Esophagus muscularis mucosa (tissue), 4 donors: ENCODE measurements around the gene ALDH3B1.

Experiments used
- EP300 ChIP-seq: sonication (generic); formaldehyde crosslinking; IDR thresholded peaks from one replicate; pipeline ENCODE4 v1.6.1; 2017; ENCODE audit warnings: antibody characterized with exemption
- POLR2A ChIP-seq: fragments of 450-650 bp; IDR thresholded peaks from one replicate; pipeline ENCODE4 v1.6.1; 2017; ENCODE audit warnings: antibody characterized with exemption, moderate library complexity, mild to moderate bottlenecking, low read depth
- TF ChIP-seq, protein P1 (sequence below), 3 experiments: fragments of 200-600 bp in 2 of 3; fragments of 450-650 bp in 1 of 3; sonication (generic) in 2 of 3; IDR thresholded peaks; one replicate each; pipeline ENCODE4 v1.5.1; 2017 to 2019; ENCODE audit warnings: antibody characterized with exemption in 3 of 3, mild to moderate bottlenecking in 2 of 3, moderate library complexity in 1 of 3

DNA sequence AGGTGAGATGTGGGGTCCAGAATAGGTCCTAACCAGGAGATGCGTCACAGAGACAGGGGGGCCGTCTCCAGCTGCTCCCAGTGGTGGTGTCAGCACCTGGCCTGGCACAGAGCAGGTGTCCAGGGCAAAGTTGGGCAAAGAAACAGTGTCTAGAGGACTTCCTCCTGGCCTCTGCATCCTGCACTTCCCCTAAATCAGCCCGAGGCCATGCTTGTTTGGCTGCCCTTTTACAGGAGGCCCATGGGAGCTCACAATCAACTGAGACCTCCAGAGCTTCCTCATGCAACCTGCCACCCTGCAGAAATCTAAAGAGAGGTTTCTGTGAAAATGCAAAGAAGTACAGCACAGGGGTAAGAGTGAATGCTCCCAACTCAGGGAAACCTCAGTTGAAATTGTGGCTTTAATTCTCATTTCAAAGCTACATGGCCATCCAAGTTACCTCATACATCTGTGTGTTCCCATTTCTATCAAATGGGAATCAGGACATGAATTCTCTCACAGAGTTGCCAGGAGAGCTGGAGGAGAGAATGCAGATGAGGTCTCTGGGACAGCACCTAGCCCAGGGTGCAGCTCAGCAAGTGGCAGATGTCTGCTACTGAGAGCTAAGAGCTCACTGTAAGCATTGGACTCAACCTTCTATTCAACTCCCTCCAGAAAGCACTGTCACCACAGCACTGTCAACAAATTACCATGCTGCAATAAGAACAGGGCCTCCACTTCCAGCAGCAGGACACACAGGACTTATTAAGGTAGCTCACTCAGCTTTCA, 61.3 kb downstream of the ALDH3B1 start:
- TF ChIP-seq, protein P1, sequence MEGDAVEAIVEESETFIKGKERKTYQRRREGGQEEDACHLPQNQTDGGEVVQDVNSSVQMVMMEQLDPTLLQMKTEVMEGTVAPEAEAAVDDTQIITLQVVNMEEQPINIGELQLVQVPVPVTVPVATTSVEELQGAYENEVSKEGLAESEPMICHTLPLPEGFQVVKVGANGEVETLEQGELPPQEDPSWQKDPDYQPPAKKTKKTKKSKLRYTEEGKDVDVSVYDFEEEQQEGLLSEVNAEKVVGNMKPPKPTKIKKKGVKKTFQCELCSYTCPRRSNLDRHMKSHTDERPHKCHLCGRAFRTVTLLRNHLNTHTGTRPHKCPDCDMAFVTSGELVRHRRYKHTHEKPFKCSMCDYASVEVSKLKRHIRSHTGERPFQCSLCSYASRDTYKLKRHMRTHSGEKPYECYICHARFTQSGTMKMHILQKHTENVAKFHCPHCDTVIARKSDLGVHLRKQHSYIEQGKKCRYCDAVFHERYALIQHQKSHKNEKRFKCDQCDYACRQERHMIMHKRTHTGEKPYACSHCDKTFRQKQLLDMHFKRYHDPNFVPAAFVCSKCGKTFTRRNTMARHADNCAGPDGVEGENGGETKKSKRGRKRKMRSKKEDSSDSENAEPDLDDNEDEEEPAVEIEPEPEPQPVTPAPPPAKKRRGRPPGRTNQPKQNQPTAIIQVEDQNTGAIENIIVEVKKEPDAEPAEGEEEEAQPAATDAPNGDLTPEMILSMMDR (IDR thresholded peaks at IDR 0.05) = no peak
- no peak for TF ChIP-seq POLR2A
- TF ChIP-seq EP300 = no peak
